Stimulated activated naive CD8-positive, alpha-beta T cell treated with anti-CD3 and anti-CD28 coated beads, Interleukin-15, Interleukin-2, amounts not matched to agents 100 ng/mL and 50 ng/mL, for 24 hours (primary cell): ENCODE measurements around the gene ADAM29.
"Not testable (repeated sequence)": the region's sequence is repeated elsewhere in the genome, so short reads cannot be mapped to it uniquely, and the experiment has no call there.

Source experiments
- H3K27ac Mint-ChIP-seq: one replicate; pipeline ENCODE4 v1.8.0; 2021; ENCODE audit warnings: mild to moderate bottlenecking, mixed read lengths
- H3K27me3 Mint-ChIP-seq: one replicate; pipeline ENCODE4 v1.8.0; 2021; ENCODE audit warnings: mixed read lengths
- H3K36me3 Mint-ChIP-seq: one replicate; pipeline ENCODE4 v1.8.0; 2021; ENCODE audit warnings: low read depth, mixed read lengths
- H3K4me1 Mint-ChIP-seq: one replicate; pipeline ENCODE4 v1.8.0; 2021; ENCODE audit warnings: low read depth, mixed read lengths
- H3K4me3 Mint-ChIP-seq: one replicate; pipeline ENCODE4 v1.8.0; 2021; ENCODE audit warnings: mild to moderate bottlenecking, mixed read lengths
- H3K9me3 Mint-ChIP-seq: one replicate; pipeline ENCODE4 v1.8.0; 2021; ENCODE audit warnings: mixed read lengths

The ADAM29 gene

GRCh38 chr4:174999407-174999806, 81.2 kb downstream of the ADAM29 start:
- H3K36me3 Mint-ChIP-seq, result no peaks in the 10 kb centered on the region
- no peaks in the 10 kb centered on the region for H3K4me1 Mint-ChIP-seq
- H3K4me3 Mint-ChIP-seq, result no peak overlapping the region
- H3K27ac Mint-ChIP-seq, result no peak overlapping the region
- peaks cover 11% of the 10 kb centered on the region for H3K9me3 Mint-ChIP-seq
- no peaks in the 10 kb centered on the region for H3K27me3 Mint-ChIP-seq

- H3K4me3 Mint-ChIP-seq, result no peak overlapping the region
- peaks cover 11% of the 10 kb centered on the region for H3K9me3 Mint-ChIP-seq
- H3K4me1 Mint-ChIP-seq, result no peaks in the 10 kb centered on the region
- H3K36me3 Mint-ChIP-seq, result no peaks in the 10 kb centered on the region
- no peaks in the 10 kb centered on the region for H3K27me3 Mint-ChIP-seq
- H3K27ac Mint-ChIP-seq, result no peak overlapping the region
These were observed 99.6 kb downstream of the ADAM29 start for GRCh38 chr4:175017751-175018150.

- H3K4me3 Mint-ChIP-seq, H3K27me3 Mint-ChIP-seq, H3K36me3 Mint-ChIP-seq, H3K27ac Mint-ChIP-seq, H3K9me3 Mint-ChIP-seq, H3K4me1 Mint-ChIP-seq: not testable (repeated sequence)
These were observed 101.3 kb downstream of the ADAM29 start for GRCh38 chr4:175019447-175019846.
